Activated CD8-positive, alpha-beta memory T cell treated with anti-CD3 and anti-CD28 coated beads, Interleukin-2, amount 10 ng/mL, durations not matched to agents 7 days and 5 days (primary cell): Measurements from ENCODE around the gene RAPGEF6. TPM values are rescaled to one million over a fixed set of nuclear protein-coding genes. Genes with fewer than 3 reads are reported as not detected.

Source experiments
- ATAC-seq: fragments of 150-1000 bp; cut with Tn5 transposase; one replicate; pipeline ENCODE4 v1.10.0; 2021; ENCODE audit warnings: moderate library complexity
- CTCF ChIA-PET: fragments of 350-600 bp; sonication (Branson Sonifier 250); formaldehyde crosslinking; loops from one replicate; lab custom pipeline; 2021; ENCODE audit warnings: antibody characterized with exemption; lab: Charles Lee
- DNase-seq: peaks from one replicate; pipeline ENCODE4 v3.0.0-alpha.2; 2020
- H3K27ac Mint-ChIP-seq: one replicate; pipeline ENCODE4 v1.8.0; 2021; ENCODE audit warnings: mild to moderate bottlenecking, mixed read lengths
- H3K27me3 Mint-ChIP-seq: one replicate; pipeline ENCODE4 v1.8.0; 2021; ENCODE audit warnings: mixed read lengths
- H3K36me3 Mint-ChIP-seq: one replicate; pipeline ENCODE4 v1.8.0; 2021; ENCODE audit warnings: mild to moderate bottlenecking, mixed read lengths
- H3K4me1 Mint-ChIP-seq: one replicate; pipeline ENCODE4 v1.8.0; 2021; ENCODE audit warnings: mixed read lengths
- H3K4me3 Mint-ChIP-seq: one replicate; pipeline ENCODE4 v1.8.0; 2021; ENCODE audit warnings: mild to moderate bottlenecking, moderate library complexity, mixed read lengths
- H3K9me3 Mint-ChIP-seq: one replicate; pipeline ENCODE4 v1.8.0; 2022; ENCODE audit warnings: low read depth, mixed read lengths
- total RNA-seq, 2 experiments: library from RNA; stranded (reverse); gene quantifications; one replicate each; pipeline ENCODE4 v1.2.3, GENCODE V29; 2021

The RAPGEF6 gene
- total RNA-seq, 2 experiments from 2014 or later: 31.3 to 35.2 TPM

- Mint-ChIP-seq H3K27me3 (no peaks in the 10 kb centered on the region), H3K36me3 (peaks cover 27% of the 10 kb centered on the region), H3K4me3 (no peak overlapping the region), H3K9me3 (no peaks in the 10 kb centered on the region), H3K4me1 (peaks cover 28% of the 10 kb centered on the region), H3K27ac (no peak overlapping the region)
- DNase-seq (no peak), ATAC-seq (no peak)
- CTCF ChIA-PET: interaction anchor here (0.7 to 1.6 kb wide), 3 partner anchors 9 to 17 kb away, joined by 3 to 5 read pairs (median 3); no protein-coding TSS in a partner anchor
Observed at GRCh38 chr5:131524431-131524830, 110.6 kb downstream of the RAPGEF6 start.

DNA sequence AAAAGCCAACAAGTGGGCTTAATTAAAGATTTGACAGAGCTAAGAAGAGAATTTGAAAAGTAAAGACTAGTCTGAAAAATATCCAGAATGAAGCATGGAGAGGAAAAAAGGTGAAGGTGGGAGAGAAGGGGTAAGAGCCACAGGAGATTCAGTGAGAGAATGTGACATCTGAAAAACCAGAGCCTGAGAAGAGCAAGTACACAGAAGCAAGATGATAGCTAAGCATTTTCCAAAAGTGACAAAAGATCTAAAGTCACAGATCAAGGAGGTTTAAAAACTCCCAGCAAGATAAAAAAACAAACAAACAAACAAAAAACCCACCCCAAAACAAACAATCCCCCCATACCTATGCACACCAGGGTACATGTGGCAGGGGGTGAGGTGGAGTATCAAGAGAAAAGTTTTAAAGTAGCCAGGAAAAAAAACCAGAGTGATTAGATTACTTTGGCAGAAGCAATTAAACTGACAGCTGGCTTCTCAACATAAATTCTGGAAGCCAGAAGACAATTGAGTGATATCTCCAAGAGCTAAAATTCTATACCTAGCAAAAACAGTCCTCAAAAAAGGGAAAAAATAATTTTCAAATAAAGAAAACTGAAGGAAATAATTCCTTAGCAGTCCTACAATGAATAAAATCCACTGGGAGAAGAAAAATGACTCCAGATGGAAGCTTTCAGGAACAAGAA, 111.4 kb downstream of the RAPGEF6 start:
- no peak for DNase-seq
- H3K27me3 Mint-ChIP-seq: no peaks in the 10 kb centered on the region
- H3K4me1 Mint-ChIP-seq: peaks cover 20% of the 10 kb centered on the region
- no peak overlapping the region for H3K4me3 Mint-ChIP-seq
- ATAC-seq: no peak
- H3K9me3 Mint-ChIP-seq: no peaks in the 10 kb centered on the region
- H3K36me3 Mint-ChIP-seq: peaks cover 27% of the 10 kb centered on the region
- CTCF ChIA-PET: interaction anchor here (0.7 to 1.6 kb wide), 3 partner anchors 10 to 18 kb away, joined by 3 to 5 read pairs (median 3); no protein-coding TSS in a partner anchor
- H3K27ac Mint-ChIP-seq: no peak overlapping the region

- no peak for DNase-seq
- Mint-ChIP-seq H3K27me3 (no peaks in the 10 kb centered on the region), H3K36me3 (peaks cover 28% of the 10 kb centered on the region), H3K4me3 (no peak overlapping the region), H3K9me3 (no peaks in the 10 kb centered on the region), H3K4me1 (peaks cover 12% of the 10 kb centered on the region), H3K27ac (no peak overlapping the region)
- CTCF ChIA-PET: interaction anchor here (0.6 to 2.4 kb wide), 4 partner anchors 9 to 68 kb away, joined by 3 to 9 read pairs (median 4); no protein-coding TSS in a partner anchor
- no peak for ATAC-seq
Observed at GRCh38 chr5:131521252-131521651, 113.8 kb downstream of the RAPGEF6 start.

DNA sequence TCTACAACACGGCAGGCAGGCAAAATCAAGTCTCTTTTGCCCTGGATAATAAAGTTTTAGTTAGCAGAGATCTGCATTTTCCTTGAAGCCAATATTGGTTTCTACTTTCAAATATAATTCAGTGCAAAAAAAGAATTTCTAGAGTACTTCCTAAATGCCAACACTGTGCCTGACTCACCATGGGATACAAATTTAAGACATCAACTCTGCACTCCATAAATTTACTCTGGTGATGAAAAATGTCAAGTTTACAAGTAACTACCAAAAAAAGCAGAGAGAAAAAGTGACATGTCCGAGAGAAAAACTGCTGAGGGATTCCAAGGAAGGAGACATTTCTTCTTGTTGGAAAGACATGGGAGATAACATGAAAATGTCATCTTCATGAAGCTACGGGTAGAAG, 119.7 kb downstream of the RAPGEF6 start:
- peaks cover 26% of the 10 kb centered on the region for H3K36me3 Mint-ChIP-seq
- peak overlapping the region; percentile 79 for H3K27ac Mint-ChIP-seq
- no peaks in the 10 kb centered on the region for H3K27me3 Mint-ChIP-seq

GRCh38 chr5:131514316-131515283, 120.4 kb downstream of the RAPGEF6 start:
- CTCF ChIA-PET: interaction anchor here (0.6 to 1.3 kb wide), 3 partner anchors 14 to 17 kb away, joined by 3 to 4 read pairs (median 3); no protein-coding TSS in a partner anchor
- peak; percentile 86 for ATAC-seq
- peaks cover 26% of the 10 kb centered on the region for H3K4me1 Mint-ChIP-seq

More for the DNA sequence above, 119.7 kb downstream of the RAPGEF6 start:
- CTCF ChIA-PET: interaction anchor here (0.9 to 1.3 kb wide), 2 partner anchors 13 to 16 kb away, joined by 3 to 4 read pairs; no protein-coding TSS in a partner anchor
- Mint-ChIP-seq H3K4me1 (peaks cover 26% of the 10 kb centered on the region), H3K9me3 (no peaks in the 10 kb centered on the region), H3K4me3 (no peak overlapping the region)
- DNase-seq (no peak), ATAC-seq (no peak)

DNA sequence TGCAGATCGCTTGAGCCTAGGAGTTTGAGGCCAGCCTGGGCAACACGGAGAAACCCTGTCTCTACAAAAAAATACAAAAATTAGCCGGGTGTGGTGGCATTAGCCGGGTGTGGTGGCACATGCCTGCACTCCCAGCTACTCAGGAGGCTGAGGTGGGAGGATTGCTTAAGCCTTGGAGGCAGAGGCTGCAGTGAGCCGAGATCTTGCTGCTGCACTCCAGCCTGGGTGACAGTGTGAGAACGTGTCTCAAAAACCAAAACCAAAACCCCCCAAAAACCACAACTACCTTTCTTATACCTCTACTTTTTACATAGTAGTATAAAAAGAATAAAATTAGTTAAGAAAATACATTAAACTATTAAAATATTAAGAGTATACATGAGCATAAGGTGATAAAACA, 121.2 kb downstream of the RAPGEF6 start:
- Mint-ChIP-seq H3K27me3 (no peaks in the 10 kb centered on the region), H3K36me3 (peaks cover 21% of the 10 kb centered on the region), H3K9me3 (no peaks in the 10 kb centered on the region), H3K4me3 (no peak overlapping the region), H3K4me1 (peaks cover 26% of the 10 kb centered on the region), H3K27ac (no peak overlapping the region)
- CTCF ChIA-PET: interaction anchor here (1.0 kb wide), 1 partner anchor 15 kb away, joined by 3 read pairs; no protein-coding TSS in a partner anchor
- ATAC-seq: no peak
- DNase-seq: no peak

More at GRCh38 chr5:131514316-131515283, 120.4 kb downstream of the RAPGEF6 start:
- peak; percentile 51 for DNase-seq
- H3K27me3 Mint-ChIP-seq: no peaks in the 10 kb centered on the region
- no peaks in the 10 kb centered on the region for H3K9me3 Mint-ChIP-seq
- peaks cover 25% of the 10 kb centered on the region for H3K36me3 Mint-ChIP-seq
- peak overlapping the region; percentile 71 for H3K4me3 Mint-ChIP-seq
- peak overlapping the region; percentile 79 for H3K27ac Mint-ChIP-seq

DNA sequence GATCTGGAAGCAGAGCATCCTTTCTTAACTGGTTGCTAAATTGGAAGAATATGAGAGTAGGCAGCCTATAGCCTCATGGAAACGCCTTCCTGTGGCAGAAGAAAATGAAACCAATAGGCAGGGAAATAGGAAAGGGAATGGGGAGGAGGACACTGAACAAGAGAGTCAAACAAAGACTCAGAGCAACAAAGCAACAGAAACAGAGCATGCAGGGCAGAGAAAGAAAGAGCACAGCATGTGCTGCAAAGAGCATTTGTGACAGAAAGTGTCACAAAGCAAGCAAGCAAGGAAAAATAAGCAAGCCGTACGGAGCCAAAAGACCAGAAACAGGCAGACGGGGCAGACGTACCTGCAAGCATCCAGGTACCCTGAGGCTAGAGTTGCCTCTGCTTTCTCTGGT, 123.1 kb downstream of the RAPGEF6 start:
- CTCF ChIA-PET: interaction anchor here (0.8 to 1.5 kb wide), 3 partner anchors 10 to 89 kb away, joined by 3 to 4 read pairs (median 3); no protein-coding TSS in a partner anchor
- peaks cover 18% of the 10 kb centered on the region for H3K36me3 Mint-ChIP-seq
- H3K4me3 Mint-ChIP-seq: no peak overlapping the region
- H3K9me3 Mint-ChIP-seq: no peaks in the 10 kb centered on the region
- no peak for DNase-seq
- H3K27me3 Mint-ChIP-seq: no peaks in the 10 kb centered on the region
- peaks cover 26% of the 10 kb centered on the region for H3K4me1 Mint-ChIP-seq
- no peak overlapping the region for H3K27ac Mint-ChIP-seq
- no peak for ATAC-seq

DNA sequence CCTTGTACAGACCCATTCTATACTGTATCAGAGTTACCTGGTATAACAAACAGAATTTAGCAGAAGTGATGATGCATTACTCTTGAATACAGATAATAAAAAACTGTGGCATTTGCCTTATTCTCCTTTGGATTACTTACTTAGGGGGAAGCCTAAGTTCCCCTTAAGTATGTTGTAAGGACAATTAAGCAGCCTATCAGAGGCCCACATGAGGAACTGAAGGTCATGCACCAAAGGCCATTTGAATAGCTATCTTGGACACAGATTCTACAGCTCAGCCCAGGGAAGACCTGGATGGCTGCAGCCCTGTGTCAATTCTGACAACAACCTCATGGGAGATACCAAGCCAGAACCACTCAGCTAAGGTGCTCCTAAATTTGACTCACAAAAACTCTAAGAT, 125.2 kb downstream of the RAPGEF6 start:
- H3K36me3 Mint-ChIP-seq: peaks cover 20% of the 10 kb centered on the region
- H3K27me3 Mint-ChIP-seq: no peaks in the 10 kb centered on the region
- no peak overlapping the region for H3K4me3 Mint-ChIP-seq
- ATAC-seq (no peak), DNase-seq (no peak)
- H3K4me1 Mint-ChIP-seq: peaks cover 15% of the 10 kb centered on the region
- no peak overlapping the region for H3K27ac Mint-ChIP-seq
- CTCF ChIA-PET: interaction anchor here (1.2 kb wide), 1 partner anchor 80 kb away, joined by 3 read pairs; no protein-coding TSS in a partner anchor
- no peaks in the 10 kb centered on the region for H3K9me3 Mint-ChIP-seq

GRCh38 chr5:131505237-131505908, 129.7 kb downstream of the RAPGEF6 start:
- CTCF ChIA-PET: interaction anchor here (0.7 to 1.6 kb wide), 4 partner anchors 8 to 84 kb away, joined by 3 read pairs; no protein-coding TSS in a partner anchor
- Mint-ChIP-seq H3K27me3 (no peaks in the 10 kb centered on the region), H3K27ac (no peak overlapping the region), H3K4me1 (no peaks in the 10 kb centered on the region), H3K36me3 (peaks cover 38% of the 10 kb centered on the region), H3K4me3 (no peak overlapping the region), H3K9me3 (no peaks in the 10 kb centered on the region)
- ATAC-seq: no peak
- no peak for DNase-seq

DNA sequence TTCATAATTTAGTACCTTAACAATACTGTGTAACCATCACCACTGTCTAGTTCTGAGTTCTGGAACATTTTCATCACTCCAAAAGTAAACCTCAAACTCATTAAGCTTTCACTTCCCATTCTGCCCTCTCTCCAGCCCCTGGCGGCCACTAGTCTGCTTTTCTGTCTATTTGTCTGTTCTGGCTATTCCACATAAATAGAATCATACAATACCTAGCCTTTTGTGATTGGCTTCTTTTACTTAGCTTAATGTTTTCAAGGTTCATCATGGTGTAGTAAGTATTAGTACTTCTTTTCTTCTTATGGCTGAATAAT, 138.7 kb downstream of the RAPGEF6 start:
- no peaks in the 10 kb centered on the region for H3K9me3 Mint-ChIP-seq
- CTCF ChIA-PET: no interaction called here

DNA sequence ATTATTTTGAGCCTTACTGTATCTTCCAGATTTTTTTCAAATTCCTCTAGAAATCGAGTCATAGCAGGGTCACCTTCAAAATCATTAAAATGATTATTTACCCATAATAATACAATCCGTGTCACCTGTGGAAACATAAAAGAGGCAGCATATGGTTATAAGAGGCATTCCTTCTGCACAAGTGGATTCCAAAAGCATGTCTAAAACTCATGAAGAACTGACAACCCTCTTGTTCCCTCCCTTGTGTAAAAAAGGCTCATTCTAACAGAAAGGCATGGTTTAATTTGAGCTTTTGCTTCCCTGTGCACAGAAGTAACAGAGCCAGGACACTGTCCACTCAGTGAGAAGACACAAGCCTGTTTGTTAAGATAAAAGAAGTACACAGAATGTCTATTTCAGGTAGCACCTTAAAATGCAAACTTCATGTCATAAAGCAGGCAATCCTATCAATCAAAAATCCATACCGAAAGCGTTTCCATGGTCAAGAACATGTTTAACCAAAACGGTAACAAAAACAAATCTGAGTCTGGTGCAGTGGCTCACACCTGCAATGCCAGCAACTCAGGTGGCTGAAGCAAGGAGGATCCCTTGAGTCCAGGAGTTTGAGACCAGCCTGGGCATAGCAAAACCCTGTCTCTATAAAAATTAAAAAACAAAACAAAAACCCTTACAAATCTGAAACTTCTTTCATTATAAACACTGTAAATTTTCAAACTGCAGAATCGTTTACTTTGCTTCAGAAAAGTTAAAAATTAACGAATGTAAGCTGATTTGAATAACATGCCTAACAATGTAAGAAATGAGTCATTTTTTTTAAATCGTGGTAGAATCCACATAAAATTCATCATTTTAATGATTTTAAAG, 139.3 kb downstream of the RAPGEF6 start:
- H3K27me3 Mint-ChIP-seq: no peaks in the 10 kb centered on the region

More for the DNA sequence above, 138.7 kb downstream of the RAPGEF6 start:
- Mint-ChIP-seq H3K4me3 (no peak overlapping the region), H3K27ac (no peak overlapping the region), H3K4me1 (peaks cover 2% of the 10 kb centered on the region), H3K36me3 (peaks cover 58% of the 10 kb centered on the region), H3K27me3 (no peaks in the 10 kb centered on the region)
- no peak for DNase-seq
- ATAC-seq: no peak

GRCh38 chr5:131491749-131492148, 143.3 kb downstream of the RAPGEF6 start:
- Mint-ChIP-seq H3K4me3 (no peak overlapping the region), H3K4me1 (peaks cover 14% of the 10 kb centered on the region), H3K27ac (no peak overlapping the region), H3K36me3 (peaks cover 61% of the 10 kb centered on the region), H3K27me3 (no peaks in the 10 kb centered on the region), H3K9me3 (no peaks in the 10 kb centered on the region)
- no peak for ATAC-seq
- CTCF ChIA-PET: no interaction called here
- no peak for DNase-seq

More for the DNA sequence above, 139.3 kb downstream of the RAPGEF6 start:
- CTCF ChIA-PET: no interaction called here
- no peak overlapping the region for H3K4me3 Mint-ChIP-seq
- peaks cover 56% of the 10 kb centered on the region for H3K36me3 Mint-ChIP-seq
- H3K9me3 Mint-ChIP-seq: no peaks in the 10 kb centered on the region
- no peak overlapping the region for H3K27ac Mint-ChIP-seq
- DNase-seq (no peak), ATAC-seq (no peak)
- peaks cover 2% of the 10 kb centered on the region for H3K4me1 Mint-ChIP-seq
